Ectodermal cell (in vitro differentiated cells): ENCODE data around the gene MYOG.

ENCODE experiments used
- H3K27ac ChIP-seq: 2 replicates; pipeline ENCODE4 v1.7.0; 2013; ENCODE audit warnings: mild to moderate bottlenecking, low read depth, low read length; ENCODE audit not compliant: insufficient read depth, poor library complexity, severe bottlenecking
- H3K27me3 ChIP-seq: 2 replicates; pipeline ENCODE4 v1.7.0; 2013; ENCODE audit warnings: mild to moderate bottlenecking, low read length; ENCODE audit not compliant: insufficient read depth, control insufficient read depth, poor library complexity, severe bottlenecking
- H3K36me3 ChIP-seq: one replicate; pipeline ENCODE4 v1.7.0; 2013; ENCODE audit warnings: low read length; ENCODE audit not compliant: control insufficient read depth, insufficient read depth
- H3K4me1 ChIP-seq: one replicate; pipeline ENCODE4 v1.7.0; 2013; ENCODE audit warnings: low read length; ENCODE audit not compliant: control insufficient read depth, insufficient read depth
- H3K4me3 ChIP-seq: 2 replicates; pipeline ENCODE4 v1.7.0; 2013; ENCODE audit warnings: low read depth, low read length, control low read depth; ENCODE audit not compliant: insufficient read depth
- H3K9me3 ChIP-seq: 2 replicates; pipeline ENCODE4 v1.7.0; 2013; ENCODE audit warnings: mild to moderate bottlenecking, low read length, moderate library complexity; ENCODE audit not compliant: control insufficient read depth
- WGBS, 2 experiments: methylation state at CpG; one replicate each; pipeline ENCODE4 v1.1.7; 2013; ENCODE audit warnings: missing lambda C conversion rate in 2 of 2; 5-methylcytosine and 5-hydroxymethylcytosine counted together

The MYOG gene

DNA sequence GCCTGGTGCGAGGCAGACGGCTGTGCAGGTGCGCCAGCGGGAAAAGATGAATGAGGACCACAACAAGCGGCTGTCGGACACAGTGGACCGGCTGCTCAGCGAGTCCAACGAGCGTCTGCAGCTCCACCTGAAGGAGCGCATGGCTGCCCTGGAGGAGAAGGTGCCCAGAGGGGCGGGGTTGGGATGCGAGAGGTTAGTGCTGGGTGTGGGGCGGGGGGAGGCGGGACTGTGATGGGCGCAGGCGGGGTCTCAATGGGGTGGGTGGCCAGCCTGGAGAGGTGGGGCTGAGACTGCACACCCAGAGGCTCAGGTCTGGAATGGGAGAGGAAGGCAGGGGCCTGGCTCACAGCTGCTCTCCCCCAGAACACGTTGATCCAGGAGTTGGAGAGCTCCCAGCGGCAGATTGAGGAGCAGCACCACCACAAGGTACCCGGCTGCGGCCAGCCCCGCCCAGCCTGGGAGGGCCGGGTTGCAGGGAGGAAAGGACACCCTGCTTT lies 37.2 kb downstream of the MYOG start:
- WGBS, 2 experiments, result 69 to 71% methylated on average over 23 of the region's 23 CpGs
- Histone ChIP-seq H3K9me3 (no peaks in the 10 kb centered on the region), H3K4me1 (peaks cover 5% of the 10 kb centered on the region), H3K27me3 (no peaks in the 10 kb centered on the region), H3K27ac (no peak overlapping the region), H3K36me3 (no peaks in the 10 kb centered on the region), H3K4me3 (no peak overlapping the region)

DNA sequence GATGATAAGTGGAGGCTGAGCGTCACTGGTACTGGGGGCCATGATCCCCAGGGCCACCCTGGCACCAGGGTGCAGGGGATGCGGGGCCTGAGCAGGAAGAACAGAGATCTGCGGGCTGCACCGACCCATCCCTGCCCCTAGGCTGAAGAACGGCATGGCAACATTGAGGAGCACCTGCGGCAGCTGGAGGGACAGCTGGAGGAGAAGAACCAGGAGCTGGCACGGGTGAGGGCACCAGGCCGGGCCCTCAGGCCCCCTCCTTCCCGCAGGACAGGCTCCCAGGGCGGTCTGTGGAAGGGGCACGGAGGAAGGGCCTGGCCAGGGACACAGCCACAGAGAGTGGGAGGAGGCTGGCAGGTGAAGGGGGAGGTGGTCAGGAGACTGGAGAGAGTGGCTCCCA lies 37.7 kb downstream of the MYOG start:
- Histone ChIP-seq H3K27ac (no peak overlapping the region), H3K27me3 (no peaks in the 10 kb centered on the region), H3K9me3 (no peaks in the 10 kb centered on the region), H3K4me1 (peaks cover 5% of the 10 kb centered on the region), H3K4me3 (no peak overlapping the region), H3K36me3 (no peaks in the 10 kb centered on the region)
- 95 to 96% methylated on average over 11 of the region's 11 CpGs for WGBS, 2 experiments

DNA sequence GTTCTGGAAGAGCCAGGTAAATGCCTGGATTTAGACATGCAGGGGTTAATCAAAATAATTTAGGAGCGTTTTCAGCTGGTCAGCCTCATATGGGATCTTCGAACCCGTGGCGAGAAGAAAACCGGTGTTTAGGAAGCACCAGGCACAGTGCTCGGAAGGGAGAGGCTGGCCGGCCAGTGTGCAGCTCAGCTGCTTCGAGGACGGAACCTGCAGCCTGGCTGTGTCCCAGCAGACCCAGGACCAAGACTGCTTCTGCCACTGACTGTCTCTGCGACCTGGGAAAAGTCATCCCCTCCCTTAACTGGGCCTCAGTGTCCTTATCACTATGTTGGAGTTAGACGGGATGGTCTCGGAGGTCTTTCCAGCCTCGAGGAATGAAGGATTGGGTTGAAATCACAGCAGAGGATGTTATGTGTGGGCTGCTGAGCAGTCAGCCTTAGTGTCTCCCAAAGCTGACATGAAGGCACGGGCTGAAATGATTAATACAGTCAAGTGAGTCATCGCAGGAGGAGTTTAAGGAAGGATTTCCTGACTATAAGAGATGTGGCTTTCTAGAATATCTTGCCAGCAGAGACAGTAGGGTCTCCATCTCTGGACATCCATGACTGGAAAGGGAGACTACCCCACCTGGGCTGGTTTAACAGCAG lies 38.7 kb downstream of the MYOG start:
- Histone ChIP-seq H3K27ac (no peak overlapping the region), H3K27me3 (no peaks in the 10 kb centered on the region), H3K36me3 (no peaks in the 10 kb centered on the region), H3K4me1 (peaks cover 5% of the 10 kb centered on the region), H3K9me3 (no peaks in the 10 kb centered on the region), H3K4me3 (no peak overlapping the region)
- 93 to 94% methylated on average over 15 of the region's 15 CpGs for WGBS, 2 experiments

DNA sequence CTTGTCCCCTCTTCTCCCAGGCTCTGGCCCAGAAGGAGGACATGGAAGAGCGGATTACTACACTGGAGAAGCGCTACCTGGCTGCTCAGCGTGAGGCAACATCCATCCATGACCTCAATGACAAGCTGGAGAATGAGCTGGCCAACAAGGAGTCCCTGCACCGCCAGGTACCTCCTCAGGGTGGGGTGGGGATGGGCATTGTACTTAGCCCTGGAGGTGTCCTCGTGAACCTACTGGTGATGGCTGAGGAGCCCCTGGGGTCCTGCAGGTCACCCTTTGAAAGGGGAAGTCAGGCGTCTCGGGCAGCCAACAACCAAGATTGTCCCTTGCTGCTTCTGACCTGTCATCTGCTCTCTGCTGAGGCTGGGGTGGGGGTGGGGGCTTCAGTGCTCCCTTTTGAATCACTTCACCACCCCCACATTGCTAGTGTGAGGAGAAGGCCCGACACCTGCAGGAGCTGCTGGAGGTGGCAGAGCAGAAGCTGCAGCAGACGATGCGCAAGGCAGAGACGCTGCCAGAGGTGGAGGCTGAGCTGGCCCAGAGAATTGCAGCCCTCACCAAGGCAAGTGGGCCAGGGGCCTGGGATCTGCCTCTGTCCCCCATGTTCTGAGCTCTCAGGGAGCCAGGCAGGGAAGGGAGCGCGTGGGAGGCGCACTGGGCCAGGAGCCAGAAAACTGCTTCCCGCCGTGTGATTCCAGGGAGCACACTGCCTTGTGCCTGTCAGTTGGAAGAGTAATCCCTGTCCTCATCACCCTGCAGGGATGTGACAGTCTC lies 39.8 kb downstream of the MYOG start:
- Histone ChIP-seq H3K36me3 (no peaks in the 10 kb centered on the region), H3K27ac (no peak overlapping the region), H3K9me3 (no peaks in the 10 kb centered on the region), H3K4me3 (no peak overlapping the region), H3K4me1 (peaks cover 5% of the 10 kb centered on the region), H3K27me3 (no peaks in the 10 kb centered on the region)
- 93 to 94% methylated on average over 16 of the region's 16 CpGs for WGBS, 2 experiments

DNA sequence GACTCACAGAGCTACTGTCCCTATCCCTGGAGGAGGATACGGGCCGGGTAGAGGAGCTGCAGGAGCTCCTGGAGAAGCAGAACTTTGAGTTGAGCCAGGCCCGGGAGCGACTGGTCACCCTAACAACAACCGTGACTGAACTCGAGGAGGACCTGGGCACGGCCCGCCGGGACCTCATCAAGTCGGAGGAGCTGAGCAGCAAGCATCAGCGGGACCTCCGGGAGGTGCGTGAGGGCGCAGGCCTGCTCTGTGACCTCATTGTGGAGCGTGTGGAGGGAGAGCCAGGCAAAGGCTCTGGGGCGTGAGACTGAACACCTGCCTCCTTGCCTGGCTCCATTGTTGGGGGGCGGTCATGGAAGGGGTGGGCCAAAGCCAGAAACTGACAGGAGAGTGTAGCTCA lies 40.5 kb downstream of the MYOG start:
- Histone ChIP-seq H3K4me3 (no peak overlapping the region), H3K27me3 (no peaks in the 10 kb centered on the region), H3K27ac (no peak overlapping the region), H3K36me3 (no peaks in the 10 kb centered on the region), H3K9me3 (no peaks in the 10 kb centered on the region), H3K4me1 (peaks cover 5% of the 10 kb centered on the region)
- WGBS, 2 experiments, result 93 to 96% methylated on average over 17 of the region's 17 CpGs

DNA sequence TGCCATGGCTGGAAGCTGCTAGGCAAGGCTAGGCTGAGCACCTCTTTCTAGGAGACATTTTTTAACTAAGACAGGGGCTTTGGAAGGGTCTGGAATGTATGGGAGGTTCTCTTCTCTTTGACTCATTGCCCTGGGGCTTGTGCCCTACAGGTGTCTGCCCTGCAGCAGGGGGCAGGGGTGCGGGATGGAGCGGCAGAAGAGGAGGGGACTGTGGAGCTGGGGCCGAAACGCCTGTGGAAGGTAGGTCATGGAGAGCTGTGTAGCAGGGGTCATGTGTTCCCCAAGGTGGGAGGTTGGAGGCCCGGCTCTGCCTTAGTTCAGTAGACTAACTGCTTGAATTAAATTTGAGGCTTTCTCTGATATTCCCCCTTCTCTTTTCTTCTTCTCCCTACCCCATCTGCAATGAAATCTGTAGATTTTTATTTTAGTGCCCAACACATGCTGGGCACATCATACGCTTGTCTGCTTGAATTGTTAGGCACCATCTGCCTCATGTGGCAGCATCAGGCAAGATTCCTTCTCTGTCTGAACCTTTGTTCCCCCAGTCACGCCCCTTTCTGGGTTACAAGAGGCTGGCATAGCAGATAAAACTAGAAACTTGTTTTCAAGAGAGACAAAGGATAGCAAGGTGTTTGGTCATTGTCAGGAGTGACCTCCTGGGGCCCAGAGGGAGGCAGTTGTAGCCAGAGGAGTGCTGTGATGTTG lies 41.1 kb downstream of the MYOG start:
- Histone ChIP-seq H3K36me3 (no peaks in the 10 kb centered on the region), H3K4me1 (peaks cover 5% of the 10 kb centered on the region), H3K27ac (no peak overlapping the region), H3K27me3 (no peaks in the 10 kb centered on the region), H3K9me3 (no peaks in the 10 kb centered on the region), H3K4me3 (no peak overlapping the region)
- 81 to 91% methylated on average over 7 of the region's 7 CpGs for WGBS, 2 experiments

DNA sequence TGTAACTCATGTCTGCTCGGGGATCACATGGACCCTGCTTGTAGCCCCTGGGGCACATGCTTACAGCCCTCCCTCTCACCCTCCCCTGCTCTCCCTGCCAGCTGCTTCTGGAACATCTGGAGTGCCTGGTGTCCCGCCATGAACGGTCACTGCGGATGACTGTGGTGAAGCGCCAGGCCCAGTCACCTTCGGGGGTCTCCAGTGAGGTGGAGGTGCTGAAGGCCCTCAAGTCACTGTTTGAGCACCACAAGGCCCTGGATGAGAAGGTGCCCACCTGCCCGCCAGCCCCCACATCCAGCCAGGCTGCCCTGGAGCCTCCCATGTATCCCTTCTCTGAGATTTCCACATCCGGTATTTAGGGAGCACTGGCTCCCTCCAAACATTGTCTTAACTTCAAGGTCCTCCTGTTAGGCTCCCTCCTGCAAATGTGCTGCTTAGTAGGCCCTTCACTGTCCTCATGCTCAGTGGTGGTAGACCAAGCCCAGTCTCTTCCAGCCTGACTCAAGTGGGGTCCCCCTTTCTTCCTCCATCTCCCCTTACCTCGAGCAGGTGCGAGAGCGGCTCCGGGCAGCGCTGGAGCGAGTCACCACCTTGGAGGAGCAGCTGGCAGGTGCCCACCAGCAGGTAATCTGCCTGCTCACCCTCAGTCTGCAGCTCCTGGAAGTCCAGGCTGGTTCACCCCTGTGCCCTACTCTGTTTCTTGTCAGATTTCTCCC lies 41.8 kb downstream of the MYOG start:
- H3K36me3 ChIP-seq, result no peaks in the 10 kb centered on the region
- H3K27ac ChIP-seq, result no peak overlapping the region
- no peak overlapping the region for H3K4me3 ChIP-seq
- no peaks in the 10 kb centered on the region for H3K27me3 ChIP-seq
- H3K9me3 ChIP-seq, result no peaks in the 10 kb centered on the region
- peaks cover 5% of the 10 kb centered on the region for H3K4me1 ChIP-seq
- WGBS, 2 experiments, result 94 to 96% methylated on average over 14 of the region's 14 CpGs

DNA sequence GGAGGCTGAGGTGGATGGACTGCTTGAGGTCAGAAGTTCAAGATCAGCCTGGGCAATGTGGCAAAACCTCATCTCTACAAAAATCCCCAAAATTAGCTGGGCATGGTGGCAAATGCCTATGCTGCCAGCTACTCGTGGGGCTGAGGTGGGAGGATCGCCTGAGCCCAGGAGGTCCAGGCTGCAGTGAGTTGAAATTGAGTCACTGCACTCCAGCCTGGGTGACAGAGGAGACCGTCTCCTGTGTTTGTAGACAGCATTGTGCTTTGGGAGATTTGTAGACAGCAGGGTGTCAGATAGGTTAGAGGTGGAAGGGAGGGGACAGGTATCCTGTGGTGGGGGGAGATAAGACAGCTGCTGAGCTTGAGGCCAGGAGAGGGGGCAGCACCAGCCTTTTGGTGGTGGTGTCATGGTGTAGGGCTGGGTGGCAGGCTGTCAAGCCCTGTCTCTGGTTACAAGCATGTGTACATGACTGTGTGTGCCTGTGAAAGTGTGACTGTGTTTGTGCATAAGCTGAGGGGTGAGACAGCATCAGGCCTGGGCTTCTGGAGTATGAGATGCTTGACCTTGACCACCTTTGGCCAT lies 44.4 kb downstream of the MYOG start:
- Histone ChIP-seq H3K4me3 (no peak overlapping the region), H3K27ac (no peak overlapping the region), H3K36me3 (no peaks in the 10 kb centered on the region), H3K27me3 (no peaks in the 10 kb centered on the region), H3K9me3 (no peaks in the 10 kb centered on the region), H3K4me1 (peaks cover 5% of the 10 kb centered on the region)
- 85 to 91% methylated on average over 3 of the region's 3 CpGs for WGBS, 2 experiments

DNA sequence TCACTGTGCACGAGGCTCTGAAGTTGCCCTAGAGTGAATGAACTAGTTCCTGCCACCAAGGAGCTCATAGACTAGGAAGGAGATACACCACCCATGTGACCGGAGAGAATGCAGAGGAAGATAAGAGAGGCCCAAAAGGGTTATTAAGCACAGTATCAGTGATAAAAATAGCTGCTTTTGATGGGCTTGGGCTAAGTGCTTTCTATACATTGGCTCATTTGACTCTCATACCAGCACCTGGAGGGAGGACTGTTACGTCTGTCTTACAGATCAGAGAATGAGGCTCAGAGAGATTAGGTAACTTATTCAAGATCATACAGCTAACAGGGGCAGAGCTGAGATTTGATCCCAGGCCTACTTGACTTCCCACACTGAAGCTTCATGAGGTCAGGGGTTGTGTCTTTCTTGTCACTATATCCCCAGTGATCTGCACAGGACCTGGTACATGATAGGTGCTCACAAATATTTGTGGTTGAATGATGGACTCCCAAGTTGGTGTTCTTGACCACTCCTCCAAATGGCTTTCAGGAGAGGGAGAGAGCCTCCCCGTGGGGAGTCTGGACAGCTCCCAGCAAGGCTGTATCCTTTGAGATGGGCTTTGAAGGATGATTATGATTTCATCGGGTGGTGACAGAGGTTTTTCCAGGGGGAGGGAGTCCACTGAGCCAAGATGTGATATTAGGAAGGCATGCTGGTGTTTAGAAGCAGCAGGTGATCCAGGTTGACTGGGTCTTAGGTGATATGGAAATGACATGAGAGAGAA lies 45.1 kb downstream of the MYOG start:
- H3K36me3 ChIP-seq, result no peaks in the 10 kb centered on the region
- H3K27ac ChIP-seq, result no peak overlapping the region
- 91 to 92% methylated on average over 5 of the region's 5 CpGs for WGBS, 2 experiments
- peaks cover 5% of the 10 kb centered on the region for H3K4me1 ChIP-seq
- H3K27me3 ChIP-seq, result no peaks in the 10 kb centered on the region
- no peaks in the 10 kb centered on the region for H3K9me3 ChIP-seq
- no peak overlapping the region for H3K4me3 ChIP-seq
